ENCODE results near the gene HEPHL1. TPM values are rescaled to one million over a fixed set of nuclear protein-coding genes. Genes with fewer than 3 reads are reported as not detected.

The HEPHL1 gene
- total and polyA plus RNA-seq, 2 donors (not counting 1 experiment from before 2014, with no cell fraction given) = not detected

- Histone ChIP-seq H3K9ac (ENCODE audit: insufficient read depth, low read length) (no peak overlapping the region), H3K27me3 (ENCODE audit: control insufficient read depth, insufficient read depth, low read length) (no peaks in the 10 kb centered on the region), H3K27ac (ENCODE audit: insufficient read depth, low read length) (no peak overlapping the region), H2AFZ (ENCODE audit: low read length) (no peak overlapping the region), H3K4me3 (replicated peaks in 1 of 4; ENCODE audit: control extremely low read depth in 1 of 4, insufficient read depth in 1 of 4, low read depth in 3 of 4, low read length in 4 of 4) (no peak overlapping the region), H3K9me3 (ENCODE audit: control insufficient read depth, insufficient read depth, low read depth, low read length) (no peaks in the 10 kb centered on the region), H3K4me2 (ENCODE audit: extremely low read depth, insufficient read depth, low read length) (no peak overlapping the region), H4K20me1 (ENCODE audit: control insufficient read depth, extremely low read depth, insufficient read depth, low read length) (no peaks in the 10 kb centered on the region), H3K79me2 (ENCODE audit: control insufficient read depth, insufficient read depth, low read length) (peaks cover 64% of the 10 kb centered on the region), H3K36me3 (ENCODE audit: control insufficient read depth, insufficient read depth, low read length) (no peaks in the 10 kb centered on the region), H3K4me1 (ENCODE audit: control insufficient read depth, extremely low read depth, insufficient read depth, low read length) (peaks cover 14% of the 10 kb centered on the region)
- no peak for TF ChIP-seq EZH2 (IDR thresholded peaks at IDR 0.05; ENCODE audit: low read length, missing control alignments)
- no peak for TF ChIP-seq CTCF (conservative IDR thresholded peaks at IDR 0.05 in 1 of 2, IDR thresholded peaks at IDR 0.05 in 1 of 2; ENCODE audit: low read depth in 1 of 2, low read length in 2 of 2)
- DNase-seq (ENCODE audit: low read depth in 2 of 2) = peak in 1 of 2 donors; percentile 24
Observed at GRCh38 chr11:94147433-94147845, 126.3 kb downstream of the HEPHL1 start.

DNA sequence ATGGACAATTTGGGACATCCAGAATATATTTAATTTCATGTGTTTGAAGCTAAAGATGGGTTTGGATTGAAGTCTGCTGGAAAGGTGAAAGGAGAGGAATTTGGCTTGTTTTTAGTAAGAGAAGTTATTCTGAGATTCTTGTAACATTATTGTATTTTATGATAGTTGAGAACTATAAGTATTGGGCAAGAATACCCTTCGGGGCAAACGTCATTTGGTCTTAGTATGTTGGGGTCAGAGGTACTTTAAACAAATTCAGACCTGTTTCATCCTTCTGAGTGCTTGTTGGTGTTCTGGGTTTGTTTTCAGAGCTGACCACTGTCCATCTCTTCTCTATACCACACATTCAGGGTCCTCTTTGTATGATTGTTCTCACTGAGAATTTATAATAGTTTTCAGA is 127.0 kb downstream of the HEPHL1 start:
- no peak for TF ChIP-seq CTCF (conservative IDR thresholded peaks at IDR 0.05 in 1 of 2, IDR thresholded peaks at IDR 0.05 in 1 of 2; ENCODE audit: low read depth in 1 of 2, low read length in 2 of 2)
- TF ChIP-seq EZH2 (IDR thresholded peaks at IDR 0.05; ENCODE audit: low read length, missing control alignments) = no peak

DNA sequence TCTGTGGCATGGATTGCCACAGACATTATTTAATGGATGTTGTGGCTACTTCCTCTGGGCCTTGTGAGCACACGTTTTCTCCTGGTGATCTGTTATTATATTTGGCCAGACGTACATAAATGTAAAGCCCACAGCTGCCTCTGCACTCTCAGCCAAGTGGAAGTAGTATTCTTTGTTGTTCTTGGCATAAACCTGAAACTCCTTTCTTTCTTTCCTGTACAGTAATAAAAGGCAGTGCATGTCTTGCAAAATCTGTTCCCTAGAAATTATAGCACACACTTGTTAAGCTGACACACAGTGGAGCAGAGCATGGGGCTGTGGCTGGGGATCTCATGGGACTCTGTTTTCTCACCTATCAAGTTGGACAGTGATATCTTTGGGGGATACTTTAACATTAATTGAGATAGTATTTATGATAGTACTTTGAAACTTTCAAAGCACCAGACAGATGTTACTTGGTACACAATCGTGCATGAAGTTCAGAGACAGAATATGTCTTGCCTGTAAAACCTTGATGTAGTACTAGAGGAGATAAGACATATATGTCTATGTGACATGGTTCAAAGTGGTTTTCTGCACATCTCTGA is 128.4 kb downstream of the HEPHL1 start:
- DNase-seq (ENCODE audit: low read depth in 2 of 2) = peak; percentile 88 to 91
- Histone ChIP-seq H2AFZ (ENCODE audit: low read length) (no peak overlapping the region), H3K4me2 (ENCODE audit: extremely low read depth, insufficient read depth, low read length) (no peak overlapping the region), H3K79me2 (ENCODE audit: control insufficient read depth, insufficient read depth, low read length) (peaks cover 60% of the 10 kb centered on the region), H3K4me1 (ENCODE audit: control insufficient read depth, extremely low read depth, insufficient read depth, low read length) (peaks cover 27% of the 10 kb centered on the region), H3K36me3 (ENCODE audit: control insufficient read depth, insufficient read depth, low read length) (no peaks in the 10 kb centered on the region), H3K27ac (ENCODE audit: insufficient read depth, low read length) (no peak overlapping the region), H3K27me3 (ENCODE audit: control insufficient read depth, insufficient read depth, low read length) (no peaks in the 10 kb centered on the region), H3K4me3 (replicated peaks in 1 of 4; ENCODE audit: control extremely low read depth in 1 of 4, insufficient read depth in 1 of 4, low read depth in 3 of 4, low read length in 4 of 4) (no peak overlapping the region), H4K20me1 (ENCODE audit: control insufficient read depth, extremely low read depth, insufficient read depth, low read length) (no peaks in the 10 kb centered on the region), H3K9me3 (ENCODE audit: control insufficient read depth, insufficient read depth, low read depth, low read length) (no peaks in the 10 kb centered on the region), H3K9ac (ENCODE audit: insufficient read depth, low read length) (no peak overlapping the region)
- TF ChIP-seq CTCF (conservative IDR thresholded peaks at IDR 0.05 in 1 of 2, IDR thresholded peaks at IDR 0.05 in 1 of 2; ENCODE audit: low read depth in 1 of 2, low read length in 2 of 2) (no peak), EZH2 (IDR thresholded peaks at IDR 0.05; ENCODE audit: low read length, missing control alignments) (no peak)

More for the DNA sequence above, 127.0 kb downstream of the HEPHL1 start:
- H3K4me2 ChIP-seq (ENCODE audit: extremely low read depth, insufficient read depth, low read length) = no peak overlapping the region
- DNase-seq (ENCODE audit: low read depth in 2 of 2) = no peak
- H3K27me3 ChIP-seq (ENCODE audit: control insufficient read depth, insufficient read depth, low read length) = no peaks in the 10 kb centered on the region
- H4K20me1 ChIP-seq (ENCODE audit: control insufficient read depth, extremely low read depth, insufficient read depth, low read length) = no peaks in the 10 kb centered on the region
- no peak overlapping the region for H3K4me3 ChIP-seq (replicated peaks in 1 of 4; ENCODE audit: control extremely low read depth in 1 of 4, insufficient read depth in 1 of 4, low read depth in 3 of 4, low read length in 4 of 4)
- peaks cover 19% of the 10 kb centered on the region for H3K4me1 ChIP-seq (ENCODE audit: control insufficient read depth, extremely low read depth, insufficient read depth, low read length)
- H3K36me3 ChIP-seq (ENCODE audit: control insufficient read depth, insufficient read depth, low read length) = no peaks in the 10 kb centered on the region
- peaks cover 64% of the 10 kb centered on the region for H3K79me2 ChIP-seq (ENCODE audit: control insufficient read depth, insufficient read depth, low read length)
- no peak overlapping the region for H3K9ac ChIP-seq (ENCODE audit: insufficient read depth, low read length)
- H2AFZ ChIP-seq (ENCODE audit: low read length) = no peak overlapping the region
- no peaks in the 10 kb centered on the region for H3K9me3 ChIP-seq (ENCODE audit: control insufficient read depth, insufficient read depth, low read depth, low read length)
- H3K27ac ChIP-seq (ENCODE audit: insufficient read depth, low read length) = no peak overlapping the region
